GM20000 (cell line): ENCODE measurements around the gene KCTD10.

Experiments
- DNase-seq: peaks from one replicate; pipeline ENCODE4 v3.0.0; 2012; ENCODE audit warnings: low spot score
- CTCF ChIP-seq: IDR thresholded peaks from 2 replicates; pipeline ENCODE4 v1.5.1; 2012; ENCODE audit warnings: mild to moderate bottlenecking, control low read depth; ENCODE audit errors: extremely low read depth, missing control alignments

Gene KCTD10

GRCh38 chr12:109495012-109495411, 17.9 kb upstream of the KCTD10 start:
- TF ChIP-seq CTCF, result no peak
- no peak for DNase-seq

DNA sequence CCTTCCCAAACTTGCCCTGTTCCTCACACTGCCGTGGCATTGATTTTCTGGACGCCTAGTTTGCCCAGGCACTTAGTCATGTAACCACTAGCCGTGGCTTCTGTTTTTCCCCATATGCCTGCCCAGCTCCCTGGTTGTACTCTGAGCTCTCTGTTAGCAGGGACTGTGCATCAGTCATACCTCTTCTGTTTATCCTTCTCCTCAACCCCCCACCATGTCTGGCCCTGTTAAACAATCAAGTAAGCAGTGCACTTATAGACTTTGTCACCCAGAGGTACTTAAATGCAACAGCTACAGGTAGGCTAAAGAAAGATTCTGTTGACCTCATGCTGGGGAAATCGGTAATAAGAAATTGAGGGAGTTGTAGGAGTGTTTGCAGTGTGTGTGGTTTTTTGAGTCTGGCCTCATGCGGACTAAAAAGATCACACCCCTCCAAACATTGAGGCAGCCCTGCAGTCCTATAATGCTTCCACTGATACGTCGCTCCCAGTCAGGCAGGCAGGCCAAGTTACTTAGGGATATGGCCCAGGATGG, 17.3 kb upstream of the KCTD10 start:
- DNase-seq, result no peak
- TF ChIP-seq CTCF, result no peak

DNA sequence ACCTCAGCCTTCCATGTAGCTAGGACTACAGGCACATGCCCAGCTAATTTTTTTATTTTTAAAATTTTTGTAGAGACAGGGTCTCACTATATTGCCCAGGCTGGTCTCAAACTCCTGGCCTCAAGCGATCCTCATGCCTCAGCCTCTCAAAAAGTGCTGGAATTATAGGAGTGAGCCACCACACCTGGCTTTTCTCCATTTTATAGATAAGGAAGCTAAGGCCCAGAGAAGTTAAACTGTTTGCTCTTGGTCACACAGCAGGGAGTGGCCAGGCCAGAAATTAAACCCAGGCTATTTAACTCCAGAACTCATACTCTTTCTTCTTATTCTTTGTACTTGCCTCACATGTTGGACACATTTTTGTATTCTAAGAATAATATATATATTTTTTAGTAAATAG, 16.8 kb upstream of the KCTD10 start:
- no peak for DNase-seq
- TF ChIP-seq CTCF, result no peak

- no peak for TF ChIP-seq CTCF
- DNase-seq, result no peak
These were observed 16.0 kb upstream of the KCTD10 start for GRCh38 chr12:109493090-109493489.

DNA sequence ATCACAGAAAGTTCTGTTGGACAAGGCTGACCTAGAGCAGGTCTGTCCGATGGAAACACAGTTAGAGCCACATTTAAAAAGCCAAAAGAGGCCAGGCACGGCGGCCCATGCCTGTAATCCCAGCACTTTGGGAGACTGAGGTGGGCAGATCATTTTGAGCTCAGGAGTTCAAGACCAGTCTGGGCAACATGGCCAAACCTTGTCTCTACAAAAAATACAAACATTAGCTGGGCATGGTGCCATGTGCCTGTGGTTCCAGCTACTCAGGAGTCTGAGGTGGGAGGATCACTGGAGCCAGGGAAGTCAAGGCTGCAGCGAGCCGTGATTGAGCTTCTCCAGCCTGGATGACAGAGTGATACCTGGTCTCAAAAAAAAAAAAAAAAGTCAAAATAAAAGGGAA, 15.3 kb upstream of the KCTD10 start:
- DNase-seq, result no peak
- no peak for TF ChIP-seq CTCF

- no peak for DNase-seq
- TF ChIP-seq CTCF, result no peak
These were observed 14.6 kb upstream of the KCTD10 start for GRCh38 chr12:109491671-109492070.

GRCh38 chr12:109489955-109490565, 13.0 kb upstream of the KCTD10 start:
- no peak for DNase-seq
- TF ChIP-seq CTCF, result no peak
